Bronchial epithelial cell (primary cell): Measurements from ENCODE around the gene FRMD3. TPM values are rescaled to one million over a fixed set of nuclear protein-coding genes. Genes with fewer than 3 reads are reported as not detected.
A peak's percentile ranks its signal among the peaks of the same experiment; 100 is the strongest.

Experiments used
- DNase-seq: peaks from one replicate; pipeline ENCODE4 v3.0.0-alpha.2; 2010; ENCODE audit warnings: low read depth
- FAIRE-seq: peaks from 2 replicates; lab custom pipeline; 2011; peaks lifted over from hg19 to GRCh38; lab: Jason Lieb, UNC
- H3K27me3 ChIP-seq: 2 replicates; pipeline ENCODE4 v1.5.1; 2011; ENCODE audit warnings: low read length; ENCODE audit not compliant: control insufficient read depth, insufficient read depth
- H3K36me3 ChIP-seq: 2 replicates; pipeline ENCODE4 v1.5.1; 2011; ENCODE audit warnings: low read length; ENCODE audit not compliant: control insufficient read depth, insufficient read depth
- H3K4me3 ChIP-seq: 2 replicates; pipeline ENCODE4 v1.5.1; 2011; ENCODE audit warnings: mild to moderate bottlenecking, low read depth, low read length, control low read depth
- total RNA-seq: library from RNA; depleted of rRNA; stranded (reverse); fragments of >200 nt; gene quantifications from 2 replicates; pipeline ENCODE4 v1.2.1, GENCODE V29; 2014
- TF ChIP-seq, protein P1 (sequence below): IDR thresholded peaks from 2 replicates; pipeline ENCODE4 v1.5.1; 2011; ENCODE audit warnings: mild to moderate bottlenecking, moderate library complexity, low read length, control low read depth, inconsistent platforms; ENCODE audit not compliant: insufficient read depth, severe bottlenecking

FRMD3 gene
- total RNA-seq, 1 donor from 2014 or later, result under 0.01 TPM

DNA sequence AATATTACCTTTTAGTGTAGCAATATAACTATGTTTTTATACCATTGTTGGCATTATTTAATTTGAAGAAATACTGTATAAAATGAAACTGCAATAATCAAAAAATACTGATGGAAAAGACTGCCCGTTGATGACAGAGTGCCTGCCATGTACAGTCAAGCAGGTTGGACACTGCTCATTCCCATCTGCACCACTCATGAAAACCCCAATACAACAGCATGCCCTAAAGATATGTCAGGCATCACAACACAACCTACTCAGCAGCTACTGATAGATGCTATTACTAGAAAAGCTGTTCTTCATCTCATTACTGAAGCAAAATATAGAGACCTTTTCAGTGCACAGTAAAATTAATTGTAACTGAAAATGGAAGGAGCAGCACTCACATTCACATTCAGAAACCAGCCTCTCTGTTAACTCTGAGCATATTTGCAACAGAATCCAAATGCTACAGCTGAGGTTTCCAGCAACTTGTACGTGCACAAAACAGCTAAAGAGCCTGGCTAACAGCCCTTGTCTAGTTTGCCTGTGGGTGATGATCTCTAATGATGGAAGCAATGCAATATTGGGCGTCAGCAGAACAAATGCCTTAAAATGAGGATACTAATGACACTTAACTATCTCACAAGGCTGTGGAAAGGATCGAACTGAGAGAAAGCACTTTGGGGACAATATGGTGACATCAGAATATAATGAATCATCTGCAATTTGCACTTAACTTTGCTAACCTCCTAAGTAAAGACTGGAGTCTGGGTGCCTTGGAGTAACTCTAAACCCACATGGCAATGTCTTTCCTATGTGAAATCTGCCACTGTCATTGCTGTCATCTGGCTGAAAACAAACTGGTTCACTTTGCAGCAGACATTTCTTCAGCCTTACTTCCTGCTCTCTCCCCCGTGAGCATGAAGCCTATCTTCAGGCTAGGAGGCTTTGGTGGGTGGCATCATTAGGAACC, 280.0 kb downstream of the FRMD3 start:
- Histone ChIP-seq H3K36me3 (no peaks in the 10 kb centered on the region), H3K4me3 (no peak overlapping the region), H3K27me3 (no peaks in the 10 kb centered on the region)
- no peak for DNase-seq
- TF ChIP-seq, protein P1, sequence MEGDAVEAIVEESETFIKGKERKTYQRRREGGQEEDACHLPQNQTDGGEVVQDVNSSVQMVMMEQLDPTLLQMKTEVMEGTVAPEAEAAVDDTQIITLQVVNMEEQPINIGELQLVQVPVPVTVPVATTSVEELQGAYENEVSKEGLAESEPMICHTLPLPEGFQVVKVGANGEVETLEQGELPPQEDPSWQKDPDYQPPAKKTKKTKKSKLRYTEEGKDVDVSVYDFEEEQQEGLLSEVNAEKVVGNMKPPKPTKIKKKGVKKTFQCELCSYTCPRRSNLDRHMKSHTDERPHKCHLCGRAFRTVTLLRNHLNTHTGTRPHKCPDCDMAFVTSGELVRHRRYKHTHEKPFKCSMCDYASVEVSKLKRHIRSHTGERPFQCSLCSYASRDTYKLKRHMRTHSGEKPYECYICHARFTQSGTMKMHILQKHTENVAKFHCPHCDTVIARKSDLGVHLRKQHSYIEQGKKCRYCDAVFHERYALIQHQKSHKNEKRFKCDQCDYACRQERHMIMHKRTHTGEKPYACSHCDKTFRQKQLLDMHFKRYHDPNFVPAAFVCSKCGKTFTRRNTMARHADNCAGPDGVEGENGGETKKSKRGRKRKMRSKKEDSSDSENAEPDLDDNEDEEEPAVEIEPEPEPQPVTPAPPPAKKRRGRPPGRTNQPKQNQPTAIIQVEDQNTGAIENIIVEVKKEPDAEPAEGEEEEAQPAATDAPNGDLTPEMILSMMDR, result no peak
- FAIRE-seq, result no peak

DNA sequence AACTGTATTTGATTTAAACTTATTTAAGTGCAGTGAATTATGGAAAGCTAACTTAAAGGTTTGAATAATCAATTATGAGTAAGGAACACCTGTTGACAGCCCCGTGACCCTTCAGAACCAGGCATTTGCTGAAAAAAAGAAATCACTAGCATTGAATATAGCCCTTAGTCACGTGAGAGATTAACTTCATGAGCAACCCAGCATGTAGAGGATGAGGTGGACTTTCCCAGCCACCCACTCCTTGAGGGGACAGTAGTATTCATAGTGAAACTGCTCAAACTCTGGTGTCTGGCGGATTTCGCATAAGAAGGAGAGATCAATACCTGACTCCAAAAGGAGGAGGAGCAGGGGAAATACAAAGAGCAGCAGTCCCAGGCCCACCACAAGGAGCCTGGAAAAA, 290.5 kb downstream of the FRMD3 start:
- no peak overlapping the region for H3K4me3 ChIP-seq
- TF ChIP-seq, protein P1, result no peak
- H3K36me3 ChIP-seq, result no peaks in the 10 kb centered on the region
- H3K27me3 ChIP-seq, result no peaks in the 10 kb centered on the region
- FAIRE-seq (no peak), DNase-seq (no peak)

DNA sequence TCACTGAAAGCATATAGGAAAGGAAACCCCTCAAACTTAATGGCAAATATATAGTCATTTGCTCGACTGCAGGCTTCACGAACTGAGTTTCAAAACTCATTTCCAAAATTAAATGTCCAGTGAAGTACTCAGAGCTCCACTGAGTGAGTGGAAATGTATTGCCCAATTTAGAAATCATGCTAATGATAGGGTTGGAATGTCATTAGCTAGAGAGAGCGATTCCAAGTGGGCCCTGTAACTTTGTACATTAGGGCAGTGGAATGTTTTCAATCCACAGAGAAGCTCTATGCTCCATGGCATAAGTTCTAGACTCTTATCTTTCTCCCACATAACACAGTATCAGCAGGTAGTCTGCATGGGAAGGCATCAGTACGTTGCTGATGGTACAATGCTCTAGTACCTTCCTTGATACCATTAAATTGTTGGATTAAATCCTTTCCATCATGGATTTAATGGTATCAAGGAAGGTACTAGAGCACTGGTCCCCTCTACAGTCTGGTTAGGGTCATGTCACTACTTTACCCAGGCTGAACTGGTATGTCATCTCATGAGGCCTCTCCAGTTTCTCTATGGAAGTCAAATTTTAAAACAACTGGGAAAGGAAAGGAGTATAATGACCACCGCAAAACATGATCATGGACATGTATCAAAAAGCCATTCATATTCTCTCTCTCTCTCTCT, 292.1 kb downstream of the FRMD3 start:
- DNase-seq, result no peak
- no peaks in the 10 kb centered on the region for H3K36me3 ChIP-seq
- FAIRE-seq, result no peak
- TF ChIP-seq, protein P1, result no peak
- H3K4me3 ChIP-seq, result no peak overlapping the region
- H3K27me3 ChIP-seq, result no peaks in the 10 kb centered on the region

DNA sequence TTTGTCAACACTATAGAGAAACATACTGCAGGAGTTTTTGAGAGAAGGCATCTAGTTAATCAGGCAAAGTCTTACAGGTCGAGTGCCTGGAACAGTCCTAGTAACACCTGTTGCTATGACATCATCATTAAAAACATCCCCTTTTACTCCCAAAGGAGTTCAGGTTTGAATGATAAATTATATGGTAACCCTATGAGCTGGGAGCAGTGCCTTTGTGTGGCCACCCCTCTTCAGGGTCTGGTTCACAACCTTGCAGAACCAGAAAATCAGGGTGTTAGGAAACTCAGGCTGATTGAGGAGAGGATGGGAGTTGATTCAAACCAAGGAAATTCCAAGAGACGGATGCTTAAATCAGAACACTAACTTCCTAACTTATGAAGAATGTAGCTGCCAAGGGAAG, 296.1 kb downstream of the FRMD3 start:
- peak; percentile 55 for FAIRE-seq
- TF ChIP-seq, protein P1, result no peak
- peak; percentile 65 for DNase-seq

DNA sequence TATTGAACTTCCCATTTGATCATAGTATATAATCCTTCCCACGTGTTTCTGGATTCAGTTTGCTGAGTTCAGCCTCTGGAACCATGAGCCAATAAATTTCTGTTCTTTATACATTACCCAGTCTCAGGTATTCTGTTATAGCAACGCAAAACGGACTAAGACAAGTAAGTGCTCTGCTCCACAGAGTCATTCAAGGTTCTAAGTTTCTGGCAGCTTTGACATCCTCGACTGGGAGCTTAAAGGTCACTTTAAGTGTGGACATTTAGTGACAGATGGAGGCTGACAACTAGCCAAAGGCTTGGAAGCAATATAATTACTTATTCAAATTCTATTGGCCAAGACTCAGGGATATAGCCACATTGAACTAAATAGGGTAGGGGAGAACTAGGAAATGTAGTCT, 297.5 kb downstream of the FRMD3 start:
- DNase-seq (no peak), FAIRE-seq (no peak)
- Histone ChIP-seq H3K36me3 (no peaks in the 10 kb centered on the region), H3K27me3 (no peaks in the 10 kb centered on the region), H3K4me3 (no peak overlapping the region)
- TF ChIP-seq, protein P1, result no peak

More for the DNA sequence above, 296.1 kb downstream of the FRMD3 start:
- Histone ChIP-seq H3K36me3 (no peaks in the 10 kb centered on the region), H3K27me3 (no peaks in the 10 kb centered on the region), H3K4me3 (no peak overlapping the region)
